AG10803 (cell line): ENCODE measurements around the gene GAB2.

Experiments
- DNase-seq: peaks from one replicate; pipeline ENCODE4 v3.0.0; 2010; ENCODE audit warnings: low read depth
- H3K4me3 ChIP-seq: 2 replicates; pipeline ENCODE4 v1.5.1; 2011; ENCODE audit warnings: mild to moderate bottlenecking, low read length, control low read depth
- TF ChIP-seq, protein P1 (sequence below): conservative IDR thresholded peaks from 2 replicates; pipeline ENCODE4 v1.5.1; 2011; ENCODE audit warnings: mild to moderate bottlenecking, low read length, control low read depth, inconsistent platforms

Gene GAB2

DNA sequence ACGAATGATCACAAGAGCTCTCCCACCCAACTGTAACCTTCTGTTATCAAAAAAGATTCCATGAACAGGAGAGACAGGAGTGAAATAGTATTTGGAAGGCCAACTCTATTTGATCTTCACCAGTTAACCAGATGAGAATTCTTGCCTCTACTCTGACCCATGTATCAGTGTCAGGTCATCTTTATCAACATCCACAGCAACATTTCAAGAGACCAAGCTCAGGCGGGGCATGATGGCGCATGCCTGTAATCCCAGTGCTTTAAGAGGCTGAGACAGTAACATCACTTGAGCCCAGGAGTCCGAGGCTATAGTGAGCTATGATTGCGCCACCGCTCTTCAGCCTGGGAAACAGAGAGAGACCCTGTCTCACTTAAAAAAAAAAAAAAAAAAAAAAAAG, 62.3 kb downstream of the GAB2 start:
- no peak for DNase-seq
- no peak overlapping the region for H3K4me3 ChIP-seq
- TF ChIP-seq, protein P1, sequence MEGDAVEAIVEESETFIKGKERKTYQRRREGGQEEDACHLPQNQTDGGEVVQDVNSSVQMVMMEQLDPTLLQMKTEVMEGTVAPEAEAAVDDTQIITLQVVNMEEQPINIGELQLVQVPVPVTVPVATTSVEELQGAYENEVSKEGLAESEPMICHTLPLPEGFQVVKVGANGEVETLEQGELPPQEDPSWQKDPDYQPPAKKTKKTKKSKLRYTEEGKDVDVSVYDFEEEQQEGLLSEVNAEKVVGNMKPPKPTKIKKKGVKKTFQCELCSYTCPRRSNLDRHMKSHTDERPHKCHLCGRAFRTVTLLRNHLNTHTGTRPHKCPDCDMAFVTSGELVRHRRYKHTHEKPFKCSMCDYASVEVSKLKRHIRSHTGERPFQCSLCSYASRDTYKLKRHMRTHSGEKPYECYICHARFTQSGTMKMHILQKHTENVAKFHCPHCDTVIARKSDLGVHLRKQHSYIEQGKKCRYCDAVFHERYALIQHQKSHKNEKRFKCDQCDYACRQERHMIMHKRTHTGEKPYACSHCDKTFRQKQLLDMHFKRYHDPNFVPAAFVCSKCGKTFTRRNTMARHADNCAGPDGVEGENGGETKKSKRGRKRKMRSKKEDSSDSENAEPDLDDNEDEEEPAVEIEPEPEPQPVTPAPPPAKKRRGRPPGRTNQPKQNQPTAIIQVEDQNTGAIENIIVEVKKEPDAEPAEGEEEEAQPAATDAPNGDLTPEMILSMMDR, result no peak

- TF ChIP-seq, protein P1, result no peak
- H3K4me3 ChIP-seq, result 0 out of 2 replicates have a peak overlapping the region, but pooled peaks have one; percentile 11
- DNase-seq, result peak; percentile 79
These were observed 63.0 kb downstream of the GAB2 start for GRCh38 chr11:78354408-78355308.

DNA sequence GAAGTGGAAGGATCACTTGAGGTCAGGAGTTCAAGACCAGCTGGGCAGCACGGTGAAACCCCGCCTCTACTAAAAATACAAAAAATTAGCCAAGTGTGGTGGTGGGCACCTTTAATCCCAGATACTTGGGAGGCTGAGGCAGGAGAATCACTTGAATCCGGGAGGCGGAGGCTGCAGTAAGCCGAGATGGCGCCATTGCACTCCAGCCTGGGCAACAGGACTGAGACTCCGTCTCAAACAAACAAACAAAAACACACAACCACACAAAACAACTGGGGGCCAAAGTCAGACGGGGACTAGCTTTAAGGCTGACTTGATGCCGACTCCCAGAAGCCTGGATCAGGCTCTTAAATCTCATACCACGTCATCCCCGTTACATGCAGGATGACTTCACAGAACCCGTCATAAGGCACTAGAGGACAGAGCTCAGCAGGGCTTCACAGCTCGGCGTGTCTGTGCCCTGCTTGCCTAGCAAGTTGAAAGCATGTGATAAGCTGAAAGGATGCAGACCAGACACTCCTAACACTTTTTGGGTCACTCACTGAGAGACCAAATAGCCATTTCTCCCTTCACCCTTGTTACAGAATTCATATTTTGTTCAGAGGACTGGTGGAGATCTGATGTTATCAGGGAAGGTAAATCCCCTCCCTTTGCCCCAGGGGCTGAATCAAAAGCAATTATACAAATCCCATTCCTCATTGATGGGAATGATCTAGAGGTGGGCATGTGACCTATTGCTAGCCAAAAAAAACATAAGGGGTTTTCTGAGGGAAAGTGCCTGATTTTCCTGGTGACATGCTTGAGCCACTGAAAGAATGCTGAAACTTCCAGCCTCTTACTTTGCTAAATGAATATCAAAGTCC, 65.4 kb downstream of the GAB2 start:
- DNase-seq, result no peak
- H3K4me3 ChIP-seq, result no peak overlapping the region
- TF ChIP-seq, protein P1, result no peak

GRCh38 chr11:78351193-78351592, 66.4 kb downstream of the GAB2 start:
- no peak for DNase-seq
- TF ChIP-seq, protein P1, result no peak
- peak overlapping the region; percentile 32 for H3K4me3 ChIP-seq

- DNase-seq, result peak; percentile 61
- H3K4me3 ChIP-seq, result peak overlapping the region; percentile 32
- TF ChIP-seq, protein P1, result peak; percentile 21
These were observed 66.9 kb downstream of the GAB2 start for GRCh38 chr11:78350646-78351165.

GRCh38 chr11:78350091-78350645, 67.5 kb downstream of the GAB2 start:
- peak; percentile 49 for DNase-seq
- TF ChIP-seq, protein P1, result no peak
- H3K4me3 ChIP-seq, result peak overlapping the region; percentile 32
